ENCODE data around the gene SNF8.

SNF8 gene, protein sequence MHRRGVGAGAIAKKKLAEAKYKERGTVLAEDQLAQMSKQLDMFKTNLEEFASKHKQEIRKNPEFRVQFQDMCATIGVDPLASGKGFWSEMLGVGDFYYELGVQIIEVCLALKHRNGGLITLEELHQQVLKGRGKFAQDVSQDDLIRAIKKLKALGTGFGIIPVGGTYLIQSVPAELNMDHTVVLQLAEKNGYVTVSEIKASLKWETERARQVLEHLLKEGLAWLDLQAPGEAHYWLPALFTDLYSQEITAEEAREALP

DNA sequence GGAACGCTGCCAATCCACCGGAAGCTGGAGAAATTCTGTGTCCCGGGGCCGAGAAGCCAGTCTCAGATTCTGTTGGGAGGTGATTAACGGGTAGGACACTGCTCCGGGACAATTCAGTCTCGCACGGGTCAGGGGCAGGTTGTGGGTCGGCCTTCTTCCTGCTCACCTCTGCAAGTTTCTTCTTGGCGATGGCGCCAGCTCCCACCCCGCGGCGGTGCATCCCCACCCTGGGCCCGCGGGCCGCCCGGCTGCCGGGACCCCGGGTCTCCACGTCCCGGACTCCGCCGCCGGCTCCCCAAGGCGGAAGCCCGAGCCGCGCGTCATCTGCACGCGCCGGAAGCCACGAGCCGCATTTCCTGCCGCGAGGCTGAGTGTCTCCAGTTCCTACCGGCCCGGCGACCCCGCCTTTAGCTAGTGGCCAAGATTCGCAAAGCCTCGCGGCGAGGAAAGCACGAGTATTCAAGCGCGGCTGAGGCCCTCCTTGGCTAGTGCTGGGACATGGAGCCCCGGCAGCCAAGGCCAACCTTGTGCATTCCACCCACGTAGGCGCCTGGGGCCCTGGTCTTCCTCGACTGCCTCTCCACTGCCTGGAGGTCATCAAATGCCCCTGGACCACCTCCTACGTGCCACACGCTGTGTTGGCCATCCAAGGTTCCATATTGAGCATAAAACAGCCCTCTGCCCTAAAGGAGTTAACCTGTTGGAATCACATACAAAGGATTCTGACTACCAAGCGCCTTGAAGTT is at the start of gene SNF8:
TSS of gene SNF8 (minus strand) at position 328 of the 746 bp plus-strand sequence. CDS start at position 220, 108 bp downstream.
- peak within 1 kb of the TSS; percentile 82 to 91 for H3K27ac ChIP-seq (ENCODE audit: low read depth in 2 of 2, low read length in 2 of 2)
- peak within 1 kb of the TSS; percentile 85 to 91 for H3K4me3 ChIP-seq (ENCODE audit: low read length in 2 of 2)
- no peaks in the 10 kb centered on the region for H3K9me3 ChIP-seq (ENCODE audit: control insufficient read depth in 2 of 2, low read length in 2 of 2)
- peaks cover 7 to 10% of the 10 kb centered on the region in 2 donors for H3K4me1 ChIP-seq (ENCODE audit: control insufficient read depth in 2 of 2, insufficient read depth in 2 of 2, low read length in 2 of 2)
- H3K9ac ChIP-seq (ENCODE audit: low read depth in 1 of 2, low read length in 2 of 2): peak within 1 kb of the TSS; percentile 84 to 88
- peaks cover 0 to 8% of the 10 kb centered on the region in 2 donors for H3K36me3 ChIP-seq (ENCODE audit: control insufficient read depth in 2 of 2, insufficient read depth in 2 of 2, low read length in 2 of 2)
- H3K27me3 ChIP-seq (ENCODE audit: control insufficient read depth in 2 of 2, insufficient read depth in 2 of 2, low read length in 2 of 2): peaks cover 0 to 2% of the 10 kb centered on the region in 2 donors

DNA sequence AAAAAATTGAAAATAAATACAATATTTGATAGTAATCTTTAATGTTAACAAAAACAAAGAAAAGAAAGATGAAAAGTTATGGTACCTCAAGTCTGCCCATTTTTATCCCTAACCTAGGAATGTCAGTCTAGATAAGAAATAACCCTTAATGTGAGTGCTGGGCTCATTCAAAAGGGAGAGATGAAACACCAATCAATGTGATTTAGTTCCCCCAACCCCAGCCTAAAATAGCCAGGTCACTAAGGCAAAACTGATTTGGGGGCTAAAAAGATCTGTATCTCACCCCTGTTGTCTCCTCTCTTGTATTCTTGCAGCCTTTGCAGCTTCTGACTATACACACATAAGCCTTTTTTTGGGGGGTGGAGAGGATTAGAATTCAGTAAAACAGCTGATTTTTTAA is 49.3 kb upstream of the SNF8 start:
- Histone ChIP-seq H3K4me3 (ENCODE audit: low read length in 2 of 2) (no peak overlapping the region), H3K9me3 (ENCODE audit: control insufficient read depth in 2 of 2, low read length in 2 of 2) (no peaks in the 10 kb centered on the region), H3K9ac (ENCODE audit: low read depth in 1 of 2, low read length in 2 of 2) (no peak overlapping the region), H3K27ac (ENCODE audit: low read depth in 2 of 2, low read length in 2 of 2) (no peak overlapping the region), H3K4me1 (ENCODE audit: control insufficient read depth in 2 of 2, insufficient read depth in 2 of 2, low read length in 2 of 2) (peaks cover 9 to 14% of the 10 kb centered on the region in 2 donors), H3K27me3 (ENCODE audit: control insufficient read depth in 2 of 2, insufficient read depth in 2 of 2, low read length in 2 of 2) (peaks cover 67 to 73% of the 10 kb centered on the region in 2 donors), H3K36me3 (ENCODE audit: control insufficient read depth in 2 of 2, insufficient read depth in 2 of 2, low read length in 2 of 2) (no peaks in the 10 kb centered on the region)

DNA sequence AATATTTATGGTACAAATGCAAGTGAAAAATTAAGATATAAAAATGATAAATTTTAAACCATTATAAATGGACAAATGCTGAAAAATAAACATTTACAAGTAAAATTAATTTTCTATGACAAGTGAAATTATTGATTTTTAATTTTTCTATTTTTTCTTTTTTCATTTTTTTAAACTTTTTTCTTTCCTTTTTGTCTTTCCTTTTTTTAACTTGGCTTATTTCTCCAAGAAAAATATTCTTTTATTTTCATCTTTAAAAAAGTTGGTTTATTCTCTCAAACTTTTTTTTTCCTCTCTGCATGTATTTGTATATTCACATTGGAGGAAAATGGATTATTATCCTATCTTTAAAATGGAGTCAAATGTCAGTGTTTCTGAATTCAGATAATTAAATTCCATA is 48.7 kb upstream of the SNF8 start:
- no peak overlapping the region for H3K27ac ChIP-seq (ENCODE audit: low read depth in 2 of 2, low read length in 2 of 2)
- H3K27me3 ChIP-seq (ENCODE audit: control insufficient read depth in 2 of 2, insufficient read depth in 2 of 2, low read length in 2 of 2): peaks cover 63 to 67% of the 10 kb centered on the region in 2 donors
- no peak overlapping the region for H3K9ac ChIP-seq (ENCODE audit: low read depth in 1 of 2, low read length in 2 of 2)
- no peaks in the 10 kb centered on the region for H3K9me3 ChIP-seq (ENCODE audit: control insufficient read depth in 2 of 2, low read length in 2 of 2)
- peaks cover 9 to 14% of the 10 kb centered on the region in 2 donors for H3K4me1 ChIP-seq (ENCODE audit: control insufficient read depth in 2 of 2, insufficient read depth in 2 of 2, low read length in 2 of 2)
- H3K4me3 ChIP-seq (ENCODE audit: low read length in 2 of 2): no peak overlapping the region
- no peaks in the 10 kb centered on the region for H3K36me3 ChIP-seq (ENCODE audit: control insufficient read depth in 2 of 2, insufficient read depth in 2 of 2, low read length in 2 of 2)

DNA sequence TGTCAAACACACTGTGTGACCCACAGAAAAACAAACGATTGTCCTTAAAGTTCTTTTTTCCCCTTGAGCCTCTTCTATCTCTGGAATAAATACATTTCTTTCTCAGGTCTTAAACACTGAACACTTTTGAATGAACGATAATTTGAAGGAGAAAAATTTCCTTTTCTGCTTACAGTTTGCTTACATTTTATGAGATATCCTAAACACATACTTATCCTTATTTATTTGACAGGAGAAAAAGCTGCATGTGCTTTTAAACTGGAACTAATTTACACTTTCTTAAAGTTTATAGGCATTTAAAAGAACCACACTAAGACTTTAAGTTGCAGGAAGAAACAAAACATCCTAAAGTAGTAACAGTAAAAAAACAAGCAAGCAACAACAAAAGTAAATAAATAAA is 47.8 kb upstream of the SNF8 start:
- Histone ChIP-seq H3K4me1 (ENCODE audit: control insufficient read depth in 2 of 2, insufficient read depth in 2 of 2, low read length in 2 of 2) (peaks cover 5 to 9% of the 10 kb centered on the region in 2 donors), H3K9me3 (ENCODE audit: control insufficient read depth in 2 of 2, low read length in 2 of 2) (no peaks in the 10 kb centered on the region), H3K9ac (ENCODE audit: low read depth in 1 of 2, low read length in 2 of 2) (no peak overlapping the region), H3K27ac (ENCODE audit: low read depth in 2 of 2, low read length in 2 of 2) (no peak overlapping the region), H3K27me3 (ENCODE audit: control insufficient read depth in 2 of 2, insufficient read depth in 2 of 2, low read length in 2 of 2) (peaks cover 57 to 59% of the 10 kb centered on the region in 2 donors), H3K4me3 (ENCODE audit: low read length in 2 of 2) (no peak overlapping the region), H3K36me3 (ENCODE audit: control insufficient read depth in 2 of 2, insufficient read depth in 2 of 2, low read length in 2 of 2) (no peaks in the 10 kb centered on the region)

DNA sequence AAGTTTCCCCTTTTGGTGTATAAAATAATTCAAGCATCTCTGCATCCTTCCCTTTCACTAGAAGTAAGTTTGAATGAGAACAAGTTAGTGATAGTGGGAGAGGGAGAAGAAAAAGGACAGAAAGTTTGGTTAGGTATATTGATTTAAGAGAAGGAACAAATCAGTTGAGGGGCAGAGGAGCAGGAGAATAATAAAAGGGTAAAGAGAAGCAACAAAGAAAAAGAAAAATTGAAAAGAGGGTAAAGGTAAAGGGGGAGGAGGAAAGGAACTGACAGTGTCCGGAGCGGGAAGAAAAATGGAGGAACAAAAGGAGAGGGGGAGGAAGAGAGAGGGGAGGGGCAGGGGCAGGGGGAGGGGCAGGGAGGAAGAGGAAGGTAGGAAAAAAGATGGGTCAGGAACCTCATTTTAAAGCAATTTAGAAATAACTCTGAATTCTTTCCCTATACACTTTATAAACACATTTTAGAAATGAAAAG is 46.3 kb upstream of the SNF8 start:
- H3K27me3 ChIP-seq (ENCODE audit: control insufficient read depth in 2 of 2, insufficient read depth in 2 of 2, low read length in 2 of 2): peaks cover 46 to 50% of the 10 kb centered on the region in 2 donors

DNA sequence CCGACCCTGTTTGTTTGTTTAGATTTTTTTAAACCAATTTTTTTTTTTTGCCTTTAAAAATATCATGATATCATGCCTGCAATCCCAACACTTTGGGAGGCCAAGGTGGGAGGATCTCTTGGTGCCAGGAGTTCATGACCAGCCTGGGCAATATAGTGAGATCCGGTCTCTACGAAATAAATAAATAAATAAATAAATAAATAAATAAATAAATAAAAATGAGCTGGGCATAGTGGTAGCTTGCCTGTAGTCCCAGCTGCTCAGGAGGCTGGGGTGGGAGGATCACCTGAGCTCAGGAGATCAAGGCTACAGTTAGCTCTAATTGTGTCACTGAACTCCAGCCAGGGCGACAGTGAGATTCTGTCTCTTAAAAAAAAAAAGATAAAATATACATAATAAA is 44.5 kb upstream of the SNF8 start:
- Histone ChIP-seq H3K9me3 (ENCODE audit: control insufficient read depth in 2 of 2, low read length in 2 of 2) (no peaks in the 10 kb centered on the region), H3K36me3 (ENCODE audit: control insufficient read depth in 2 of 2, insufficient read depth in 2 of 2, low read length in 2 of 2) (no peaks in the 10 kb centered on the region), H3K4me1 (ENCODE audit: control insufficient read depth in 2 of 2, insufficient read depth in 2 of 2, low read length in 2 of 2) (no peaks in the 10 kb centered on the region), H3K9ac (ENCODE audit: low read depth in 1 of 2, low read length in 2 of 2) (no peak overlapping the region), H3K27ac (ENCODE audit: low read depth in 2 of 2, low read length in 2 of 2) (no peak overlapping the region), H3K4me3 (ENCODE audit: low read length in 2 of 2) (no peak overlapping the region), H3K27me3 (ENCODE audit: control insufficient read depth in 2 of 2, insufficient read depth in 2 of 2, low read length in 2 of 2) (peaks cover 32 to 35% of the 10 kb centered on the region in 2 donors)

More for the DNA sequence above, 46.3 kb upstream of the SNF8 start:
- Histone ChIP-seq H3K27ac (ENCODE audit: low read depth in 2 of 2, low read length in 2 of 2) (no peak overlapping the region), H3K4me3 (ENCODE audit: low read length in 2 of 2) (no peak overlapping the region), H3K9me3 (ENCODE audit: control insufficient read depth in 2 of 2, low read length in 2 of 2) (no peaks in the 10 kb centered on the region), H3K36me3 (ENCODE audit: control insufficient read depth in 2 of 2, insufficient read depth in 2 of 2, low read length in 2 of 2) (no peaks in the 10 kb centered on the region), H3K4me1 (ENCODE audit: control insufficient read depth in 2 of 2, insufficient read depth in 2 of 2, low read length in 2 of 2) (peaks cover 0 to 2% of the 10 kb centered on the region in 2 donors), H3K9ac (ENCODE audit: low read depth in 1 of 2, low read length in 2 of 2) (no peak overlapping the region)

DNA sequence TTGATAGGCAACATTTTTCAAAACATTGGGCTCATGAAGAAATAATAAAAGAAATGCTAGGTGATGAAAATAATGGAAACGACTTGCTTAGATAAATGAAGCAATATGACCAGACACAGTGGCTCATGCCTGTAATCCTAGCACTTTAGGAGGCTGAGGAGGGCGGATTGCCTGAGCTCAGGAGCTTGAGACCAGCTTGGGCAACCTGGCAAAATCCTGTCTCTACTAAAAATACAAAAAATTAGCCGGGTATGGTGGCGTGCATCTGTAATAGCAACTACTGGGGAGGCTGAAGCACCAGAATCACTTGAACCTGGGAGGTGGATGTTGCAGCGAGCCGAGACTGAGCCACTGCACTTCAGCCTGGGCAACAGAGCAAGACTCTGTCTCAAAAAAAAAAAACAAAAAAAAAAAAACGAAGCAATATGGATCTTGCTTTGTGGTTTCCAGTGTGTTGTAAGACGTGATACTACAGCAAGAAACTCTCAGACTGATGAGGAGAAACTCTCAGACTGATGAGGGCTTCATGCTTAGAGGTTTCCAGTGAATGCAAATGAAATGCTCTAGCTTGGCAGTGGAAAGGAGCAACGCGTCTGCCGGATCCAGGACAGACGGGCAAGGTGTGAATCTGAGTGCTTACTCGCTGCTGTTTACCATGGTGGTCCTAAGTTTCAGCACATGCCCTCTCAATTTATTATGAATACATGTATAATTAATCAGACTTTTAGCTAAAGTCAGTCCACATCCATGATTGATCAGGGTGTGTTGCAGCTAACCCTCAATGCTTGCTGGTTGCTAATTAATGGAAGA is 41.0 kb upstream of the SNF8 start:
- peaks cover 14% of the 10 kb centered on the region in 2 donors for H3K27me3 ChIP-seq (ENCODE audit: control insufficient read depth in 2 of 2, insufficient read depth in 2 of 2, low read length in 2 of 2)

DNA sequence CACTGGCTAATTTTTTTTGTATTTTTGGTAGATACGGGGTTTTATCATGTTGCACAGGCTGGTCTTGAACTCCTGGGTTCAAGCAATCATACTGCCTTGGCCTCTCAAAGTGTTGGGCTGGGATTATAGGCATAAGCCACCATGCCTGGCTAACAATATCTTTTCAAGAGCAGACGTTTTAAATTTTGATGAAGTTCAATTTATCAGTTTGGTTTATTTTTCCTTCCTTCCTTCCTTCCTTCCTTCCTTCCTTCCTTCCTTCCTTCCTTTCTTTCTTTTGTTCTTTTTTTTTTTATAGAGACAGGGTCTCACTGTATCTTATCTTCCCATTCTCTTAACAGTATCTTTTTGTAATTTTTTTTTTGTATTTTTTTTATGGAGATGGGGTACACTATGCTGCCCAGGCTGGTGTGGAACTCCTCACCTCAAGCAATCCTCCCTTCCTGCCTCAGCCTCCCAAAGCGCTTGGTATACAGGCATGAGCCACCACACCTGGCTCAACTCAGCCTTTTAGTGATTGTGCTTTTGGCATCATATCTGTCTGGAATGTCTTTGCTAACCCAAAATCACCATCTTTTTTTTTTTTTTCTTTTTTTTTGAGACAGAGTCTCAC is 37.4 kb upstream of the SNF8 start:
- peaks cover 3 to 8% of the 10 kb centered on the region in 2 donors for H3K27me3 ChIP-seq (ENCODE audit: control insufficient read depth in 2 of 2, insufficient read depth in 2 of 2, low read length in 2 of 2)
- no peaks in the 10 kb centered on the region for H3K9me3 ChIP-seq (ENCODE audit: control insufficient read depth in 2 of 2, low read length in 2 of 2)
- H3K36me3 ChIP-seq (ENCODE audit: control insufficient read depth in 2 of 2, insufficient read depth in 2 of 2, low read length in 2 of 2): no peaks in the 10 kb centered on the region
- H3K4me3 ChIP-seq (ENCODE audit: low read length in 2 of 2): no peak overlapping the region
- no peak overlapping the region for H3K9ac ChIP-seq (ENCODE audit: low read depth in 1 of 2, low read length in 2 of 2)
- no peak overlapping the region for H3K27ac ChIP-seq (ENCODE audit: low read depth in 2 of 2, low read length in 2 of 2)
- H3K4me1 ChIP-seq (ENCODE audit: control insufficient read depth in 2 of 2, insufficient read depth in 2 of 2, low read length in 2 of 2): no peaks in the 10 kb centered on the region

More for the DNA sequence above, 41.0 kb upstream of the SNF8 start:
- H3K4me1 ChIP-seq (ENCODE audit: control insufficient read depth in 2 of 2, insufficient read depth in 2 of 2, low read length in 2 of 2): no peaks in the 10 kb centered on the region
- H3K36me3 ChIP-seq (ENCODE audit: control insufficient read depth in 2 of 2, insufficient read depth in 2 of 2, low read length in 2 of 2): no peaks in the 10 kb centered on the region
- H3K4me3 ChIP-seq (ENCODE audit: low read length in 2 of 2): no peak overlapping the region
- H3K9me3 ChIP-seq (ENCODE audit: control insufficient read depth in 2 of 2, low read length in 2 of 2): no peaks in the 10 kb centered on the region
- H3K27ac ChIP-seq (ENCODE audit: low read depth in 2 of 2, low read length in 2 of 2): no peak overlapping the region
- H3K9ac ChIP-seq (ENCODE audit: low read depth in 1 of 2, low read length in 2 of 2): no peak overlapping the region

DNA sequence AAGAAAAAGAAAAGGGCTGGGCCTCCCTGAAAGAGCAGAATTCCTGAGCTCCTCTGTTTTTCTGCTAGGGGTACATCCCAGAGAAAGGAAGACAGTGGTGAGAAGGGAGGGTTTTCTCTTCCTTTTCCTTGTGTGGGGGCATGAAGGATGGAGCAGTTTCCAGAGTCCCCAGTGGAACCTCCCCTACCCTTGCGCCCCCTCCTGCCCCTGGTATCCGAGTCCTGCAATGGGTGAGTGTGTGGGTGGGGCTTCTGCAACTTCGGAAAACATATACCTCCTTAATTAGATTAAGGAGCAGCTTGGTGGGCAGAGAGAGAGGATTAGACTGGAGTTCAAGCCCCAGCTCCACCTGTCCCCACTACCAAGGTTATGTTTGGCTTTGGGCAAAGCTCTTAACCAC is 29.2 kb upstream of the SNF8 start:
- H3K9ac ChIP-seq (ENCODE audit: low read depth in 1 of 2, low read length in 2 of 2): no peak overlapping the region
- no peak overlapping the region for H3K27ac ChIP-seq (ENCODE audit: low read depth in 2 of 2, low read length in 2 of 2)
- H3K4me3 ChIP-seq (ENCODE audit: low read length in 2 of 2): no peak overlapping the region
- no peaks in the 10 kb centered on the region for H3K4me1 ChIP-seq (ENCODE audit: control insufficient read depth in 2 of 2, insufficient read depth in 2 of 2, low read length in 2 of 2)
- H3K27me3 ChIP-seq (ENCODE audit: control insufficient read depth in 2 of 2, insufficient read depth in 2 of 2, low read length in 2 of 2): peaks cover 9 to 14% of the 10 kb centered on the region in 2 donors
- no peaks in the 10 kb centered on the region for H3K36me3 ChIP-seq (ENCODE audit: control insufficient read depth in 2 of 2, insufficient read depth in 2 of 2, low read length in 2 of 2)
- no peaks in the 10 kb centered on the region for H3K9me3 ChIP-seq (ENCODE audit: control insufficient read depth in 2 of 2, low read length in 2 of 2)

Measured in mucosa of rectum (tissue), 2 donors.